Choroid plexus epithelial cell (primary cell): ENCODE results near the gene SLC6A20.

Experiments used
- DNase-seq: peaks from one replicate; pipeline ENCODE4 v3.0.0-alpha.2; 2010; ENCODE audit warnings: low read depth
- H3K4me3 ChIP-seq: 2 replicates; pipeline ENCODE4 v1.5.1; 2011; ENCODE audit warnings: low read depth, mild to moderate bottlenecking, control low read depth, low read length, moderate library complexity
- CTCF ChIP-seq: conservative IDR thresholded peaks from 2 replicates; pipeline ENCODE4 v1.5.1; 2011; ENCODE audit warnings: low read depth, mild to moderate bottlenecking, control low read depth, inconsistent platforms, low read length, moderate library complexity

SLC6A20 gene

GRCh38 chr3:45802146-45802545 is 5.8 kb upstream of the SLC6A20 start:
- no peak overlapping the region for H3K4me3 ChIP-seq
- TF ChIP-seq CTCF, result no peak
- DNase-seq, result no peak

- no peak overlapping the region for H3K4me3 ChIP-seq
- DNase-seq, result no peak
- TF ChIP-seq CTCF, result no peak
Observed at GRCh38 chr3:45800611-45801010, 4.3 kb upstream of the SLC6A20 start.

- TF ChIP-seq CTCF, result no peak
- no peak overlapping the region for H3K4me3 ChIP-seq
- no peak for DNase-seq
Observed at GRCh38 chr3:45799586-45799985, 3.2 kb upstream of the SLC6A20 start.

GRCh38 chr3:45798034-45798433 is 1.7 kb upstream of the SLC6A20 start:
- no peak for TF ChIP-seq CTCF
- no peak overlapping the region for H3K4me3 ChIP-seq
- DNase-seq, result no peak

- no peak overlapping the region for H3K4me3 ChIP-seq
- TF ChIP-seq CTCF, result no peak
- no peak for DNase-seq
Observed at GRCh38 chr3:45796902-45797637, 734 bp upstream of the SLC6A20 start.

GRCh38 chr3:45795509-45795881 is 841 bp downstream of the SLC6A20 start:
- DNase-seq, result no peak
- TF ChIP-seq CTCF, result no peak
- no peak overlapping the region for H3K4me3 ChIP-seq

GRCh38 chr3:45794660-45795059 is 1.7 kb downstream of the SLC6A20 start:
- no peak overlapping the region for H3K4me3 ChIP-seq

More at GRCh38 chr3:45794660-45795059, 1.7 kb downstream of the SLC6A20 start:
- no peak for TF ChIP-seq CTCF
- no peak for DNase-seq
